Endothelial cell of umbilical vein (primary cell): ENCODE results near the gene STAB1. TPM values are rescaled to one million over a fixed set of nuclear protein-coding genes. Genes with fewer than 3 reads are reported as not detected.

Experiments
- BruUV-seq: library from RNA; stranded (reverse); fragments of 400-500 nt; replicated peaks from 2 replicates; lab custom pipeline; 2021; lab: Mats Ljungman, UMichigan
- CTCF ChIA-PET: fragments of 300-600, 350-600 bp; sonication (Branson Sonifier 250); formaldehyde crosslinking; loops from one replicate; lab custom pipeline; 2021; ENCODE audit warnings: antibody characterized with exemption, inconsistent platforms; lab: Charles Lee
- POLR2A ChIA-PET: fragments of 300-600, 350-600 bp; sonication (Branson Sonifier 250); formaldehyde crosslinking; loops from one replicate; lab custom pipeline; 2021; ENCODE audit warnings: antibody characterized with exemption, inconsistent platforms; lab: Charles Lee
- DNase-seq: peaks from one replicate; pipeline ENCODE4 v3.0.0-alpha.2; 2011; ENCODE audit warnings: low read depth, low spot score
- FAIRE-seq: peaks from 2 replicates; lab custom pipeline; 2011; peaks lifted over from hg19 to GRCh38; lab: Jason Lieb, UNC
- H2AFZ ChIP-seq: 2 replicates; pipeline ENCODE4 v1.6.0; 2012; ENCODE audit warnings: low read depth, low read length, control low read depth, inconsistent platforms
- H3K27ac ChIP-seq: 2 replicates; pipeline ENCODE4 v1.5.1; 2011; ENCODE audit warnings: low read depth, mild to moderate bottlenecking, control low read depth, low read length, moderate library complexity; ENCODE audit not compliant: insufficient read depth
- H3K27me3 ChIP-seq, 2 experiments: 2 replicates each; pipeline versions ENCODE4 v1.6.0 to v1.6.1; 2011; ENCODE audit warnings: low read length in 2 of 2, mixed read lengths in 1 of 2; ENCODE audit not compliant: control insufficient read depth in 2 of 2, insufficient read depth in 2 of 2
- H3K36me3 ChIP-seq, 2 experiments: 2 replicates in 1 of 2; 3 replicates in 1 of 2; pipeline ENCODE4 v1.5.1; 2011; ENCODE audit warnings: low read length in 2 of 2, mild to moderate bottlenecking in 1 of 2, moderate library complexity in 1 of 2; ENCODE audit not compliant: control insufficient read depth in 2 of 2, insufficient read depth in 2 of 2; ENCODE audit errors: extremely low read depth in 1 of 2
- H3K4me1 ChIP-seq: 3 replicates; pipeline ENCODE4 v1.5.1; 2011; ENCODE audit warnings: mild to moderate bottlenecking, low read length; ENCODE audit not compliant: control insufficient read depth, insufficient read depth; ENCODE audit errors: extremely low read depth
- H3K4me2 ChIP-seq: 2 replicates; pipeline ENCODE4 v1.6.1; 2011; ENCODE audit warnings: low read length, control low read depth, mixed read lengths; ENCODE audit not compliant: insufficient read depth
- H3K4me3 ChIP-seq, 3 experiments: fragments of 200-600 bp in 1 of 3; sonication (generic), shearing (Covaris generic) in 1 of 3; replicated peaks in 1 of 3; 2 replicates each; pipeline ENCODE4 v1.5.1; 2011 to 2016; ENCODE audit warnings: control low read depth in 3 of 3, low read length in 3 of 3, mild to moderate bottlenecking in 2 of 3, inconsistent platforms in 1 of 3, low read depth in 1 of 3, moderate library complexity in 1 of 3; ENCODE audit not compliant: insufficient read depth in 1 of 3
- H3K79me2 ChIP-seq: 2 replicates; pipeline ENCODE4 v1.6.0; 2012; ENCODE audit warnings: low read length, inconsistent platforms; ENCODE audit not compliant: control insufficient read depth, insufficient read depth
- H3K9ac ChIP-seq: replicated peaks from 2 replicates; pipeline ENCODE3; 2011; ENCODE audit warnings: low read length, control low read depth; ENCODE audit not compliant: insufficient read depth; ENCODE audit errors: extremely low read depth
- H3K9me1 ChIP-seq: replicated peaks from 3 replicates; pipeline ENCODE4 v1.6.0; 2011; ENCODE audit warnings: mild to moderate bottlenecking, low read length; ENCODE audit not compliant: control insufficient read depth, insufficient read depth; ENCODE audit errors: extremely low read depth
- H3K9me3 ChIP-seq: replicated peaks from 2 replicates; pipeline ENCODE4 v1.5.1; 2012; ENCODE audit warnings: low read length, inconsistent platforms; ENCODE audit not compliant: control insufficient read depth, insufficient read depth
- H4K20me1 ChIP-seq: replicated peaks from 2 replicates; pipeline ENCODE3; 2011; ENCODE audit warnings: mild to moderate bottlenecking, low read length; ENCODE audit not compliant: control insufficient read depth, insufficient read depth; ENCODE audit errors: extremely low read depth
- FOS ChIP-seq: IDR thresholded peaks from 2 replicates; pipeline ENCODE4 v1.6.1; 2011; ENCODE audit warnings: mild to moderate bottlenecking, low read length, moderate library complexity, borderline replicate concordance; ENCODE audit not compliant: insufficient read depth
- GATA2 ChIP-seq: IDR thresholded peaks from 2 replicates; pipeline ENCODE4 v1.7.0; 2011; ENCODE audit warnings: low read depth, mild to moderate bottlenecking, moderate library complexity, mixed read lengths, low read length; ENCODE audit not compliant: insufficient read length, insufficient read depth
- JUN ChIP-seq: IDR thresholded peaks from 2 replicates; pipeline ENCODE4 v1.6.1; 2011; ENCODE audit warnings: borderline replicate concordance, low read depth; ENCODE audit not compliant: insufficient read length, insufficient read depth
- MYC ChIP-seq: IDR thresholded peaks from one replicate; pipeline ENCODE4 v1.6.1; 2011; ENCODE audit warnings: mild to moderate bottlenecking, low read depth, low read length
- POLR2A ChIP-seq: IDR thresholded peaks from 2 replicates; pipeline ENCODE4 v1.6.1; 2012; ENCODE audit warnings: low read depth, mild to moderate bottlenecking, control low read depth, low read length
- POLR2AphosphoS5 ChIP-seq: IDR thresholded peaks from 2 replicates; pipeline ENCODE4 v1.6.1; 2012; ENCODE audit warnings: low read depth, mild to moderate bottlenecking, control low read depth, low read length, moderate library complexity; ENCODE audit not compliant: insufficient read depth
- dilution Hi-C: fragments of 300-500 bp; cut with MboI; formaldehyde crosslinking; loops from one replicate; pipeline ENCODE4 v1.15.0; 2019; ENCODE audit warnings: low sequenced_read_pairs; ENCODE audit not compliant: extremely low pct_ligation_motif_present
- intact Hi-C: fragments of 100-400 bp; cut with micrococcal nuclease; formaldehyde crosslinking; loops from one replicate; pipeline ENCODE4 v1.10.0; 2022
- polyA plus RNA-seq, 4 experiments: library from polyadenylated mRNA; depleted of rRNA in 3 of 4; stranded (reverse) in 3 of 4; unstranded in 1 of 4; fragments of >200 nt; gene quantifications; 2 replicates each; pipeline versions ENCODE4 v1.2.1 to v1.2.3, GENCODE V29; 2011 to 2012; ENCODE audit warnings: missing spikeins in 1 of 4
- total RNA-seq: library from RNA; stranded (reverse); gene quantifications from 2 replicates; pipeline ENCODE4 v1.2.3, GENCODE V29; 2021
- TF ChIP-seq, protein P1 (sequence below), 2 donors: IDR thresholded peaks; 1 replicate in 1 of 2; 2 replicates in 1 of 2; pipeline ENCODE4 v1.5.1; 2011; ENCODE audit warnings: low read length in 2 of 2, mild to moderate bottlenecking in 2 of 2, moderate library complexity in 2 of 2, control low read depth in 1 of 2, inconsistent platforms in 1 of 2, low read depth in 1 of 2; ENCODE audit not compliant: insufficient read depth in 1 of 2; ENCODE audit errors: extremely low read depth in 1 of 2

STAB1 gene
- total and polyA plus RNA-seq, 2 donors (not counting 3 experiments of a cell fraction or from before 2014, with no cell fraction given) = 369 TPM

DNA sequence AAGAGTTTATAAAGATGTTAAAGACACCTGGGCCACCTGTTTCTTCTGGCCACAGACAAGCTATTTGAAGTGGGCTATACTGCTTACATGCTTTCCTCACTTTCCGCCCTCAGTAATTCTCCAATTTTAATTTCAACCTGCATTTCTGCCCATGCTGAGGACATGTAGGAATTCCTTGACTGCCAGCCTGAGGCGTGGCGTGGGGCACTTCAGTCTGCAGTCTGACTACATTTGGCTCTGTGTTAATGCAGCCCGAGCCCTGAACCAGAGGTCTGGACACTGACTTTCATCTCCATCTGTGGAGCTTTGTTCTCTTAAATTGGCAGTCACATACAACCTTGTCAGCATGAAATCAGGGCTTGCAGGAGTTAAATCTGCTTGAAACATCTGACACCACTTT, 49.8 kb downstream of the STAB1 start:
- TF ChIP-seq FOS = no peak
- TF ChIP-seq JUN = no peak
- no peak for TF ChIP-seq POLR2A
- no peak for TF ChIP-seq MYC
- no peak for TF ChIP-seq POLR2AphosphoS5
- no peak for TF ChIP-seq GATA2
- TF ChIP-seq, protein P1, sequence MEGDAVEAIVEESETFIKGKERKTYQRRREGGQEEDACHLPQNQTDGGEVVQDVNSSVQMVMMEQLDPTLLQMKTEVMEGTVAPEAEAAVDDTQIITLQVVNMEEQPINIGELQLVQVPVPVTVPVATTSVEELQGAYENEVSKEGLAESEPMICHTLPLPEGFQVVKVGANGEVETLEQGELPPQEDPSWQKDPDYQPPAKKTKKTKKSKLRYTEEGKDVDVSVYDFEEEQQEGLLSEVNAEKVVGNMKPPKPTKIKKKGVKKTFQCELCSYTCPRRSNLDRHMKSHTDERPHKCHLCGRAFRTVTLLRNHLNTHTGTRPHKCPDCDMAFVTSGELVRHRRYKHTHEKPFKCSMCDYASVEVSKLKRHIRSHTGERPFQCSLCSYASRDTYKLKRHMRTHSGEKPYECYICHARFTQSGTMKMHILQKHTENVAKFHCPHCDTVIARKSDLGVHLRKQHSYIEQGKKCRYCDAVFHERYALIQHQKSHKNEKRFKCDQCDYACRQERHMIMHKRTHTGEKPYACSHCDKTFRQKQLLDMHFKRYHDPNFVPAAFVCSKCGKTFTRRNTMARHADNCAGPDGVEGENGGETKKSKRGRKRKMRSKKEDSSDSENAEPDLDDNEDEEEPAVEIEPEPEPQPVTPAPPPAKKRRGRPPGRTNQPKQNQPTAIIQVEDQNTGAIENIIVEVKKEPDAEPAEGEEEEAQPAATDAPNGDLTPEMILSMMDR (IDR thresholded peaks at IDR 0.05; ENCODE audit: extremely low read depth in 1 of 2, insufficient read depth in 1 of 2, low read depth in 1 of 2, low read length in 2 of 2) = no peak
- POLR2A ChIA-PET = no interaction called here
- CTCF ChIA-PET = interaction anchor here (1.1 kb wide), 1 partner anchor 26 kb away, joined by 4 read pairs; no protein-coding TSS in a partner anchor
- H3K36me3 ChIP-seq = peaks cover 7 to 17% of the 10 kb centered on the region in 2 experiments
- no peaks in the 10 kb centered on the region for H3K4me1 ChIP-seq
- no peak overlapping the region for H3K9ac ChIP-seq
- H2AFZ ChIP-seq = no peak overlapping the region
- no peaks in the 10 kb centered on the region for H3K9me1 ChIP-seq
- H3K79me2 ChIP-seq = peaks cover 6% of the 10 kb centered on the region
- H3K9me3 ChIP-seq = no peaks in the 10 kb centered on the region
- DNase-seq = no peak
- FAIRE-seq = no peak
- no peaks in the 10 kb centered on the region for H4K20me1 ChIP-seq
- H3K27ac ChIP-seq = no peak overlapping the region
- intact Hi-C loops = no loop called here
- H3K4me2 ChIP-seq = no peak overlapping the region
- BruUV-seq = no TSS peak
- dilution Hi-C loops = no loop called here
- H3K4me3 ChIP-seq = no peak overlapping the region
- H3K27me3 ChIP-seq = no peaks in the 10 kb centered on the region
